Activated naive CD4-positive, alpha-beta T cell treated with anti-CD3 and anti-CD28 coated beads, Interleukin-2, amount 50 U/mL, for 24 hours (primary cell): ENCODE results near the gene SEC22C.

Experiments
- H3K27ac Mint-ChIP-seq: one replicate; pipeline ENCODE4 v1.8.0; 2021; ENCODE audit warnings: mild to moderate bottlenecking, mixed read lengths
- H3K27me3 Mint-ChIP-seq: one replicate; pipeline ENCODE4 v1.8.0; 2021; ENCODE audit warnings: mixed read lengths
- H3K36me3 Mint-ChIP-seq: one replicate; pipeline ENCODE4 v1.8.0; 2021; ENCODE audit warnings: mixed read lengths
- H3K4me1 Mint-ChIP-seq: one replicate; pipeline ENCODE4 v1.8.0; 2021; ENCODE audit warnings: mixed read lengths
- H3K4me3 Mint-ChIP-seq: one replicate; pipeline ENCODE4 v1.8.0; 2021; ENCODE audit warnings: mild to moderate bottlenecking, mixed read lengths
- H3K9me3 Mint-ChIP-seq: one replicate; pipeline ENCODE4 v1.8.0; 2021; ENCODE audit warnings: mixed read lengths

SEC22C gene

GRCh38 chr3:42515391-42515916 is 66.3 kb downstream of the SEC22C start:
- H3K9me3 Mint-ChIP-seq = no peaks in the 10 kb centered on the region
- H3K4me3 Mint-ChIP-seq = no peak overlapping the region
- H3K27ac Mint-ChIP-seq = no peak overlapping the region
- H3K27me3 Mint-ChIP-seq = no peaks in the 10 kb centered on the region
- H3K4me1 Mint-ChIP-seq = peaks cover 49% of the 10 kb centered on the region
- peaks cover 11% of the 10 kb centered on the region for H3K36me3 Mint-ChIP-seq

- Mint-ChIP-seq H3K27ac (peak overlapping the region; percentile 15), H3K9me3 (no peaks in the 10 kb centered on the region), H3K4me1 (peaks cover 49% of the 10 kb centered on the region), H3K27me3 (no peaks in the 10 kb centered on the region), H3K4me3 (no peak overlapping the region), H3K36me3 (peaks cover 12% of the 10 kb centered on the region)
Observed at GRCh38 chr3:42514876-42515275, 66.9 kb downstream of the SEC22C start.

GRCh38 chr3:42513521-42513920 is 68.2 kb downstream of the SEC22C start:
- H3K27ac Mint-ChIP-seq = peak overlapping the region; percentile 23
- no peak overlapping the region for H3K4me3 Mint-ChIP-seq
- no peaks in the 10 kb centered on the region for H3K27me3 Mint-ChIP-seq
- peaks cover 49% of the 10 kb centered on the region for H3K4me1 Mint-ChIP-seq
- no peaks in the 10 kb centered on the region for H3K9me3 Mint-ChIP-seq
- peaks cover 9% of the 10 kb centered on the region for H3K36me3 Mint-ChIP-seq

- H3K4me3 Mint-ChIP-seq = no peak overlapping the region
- H3K27ac Mint-ChIP-seq = no peak overlapping the region
- no peaks in the 10 kb centered on the region for H3K9me3 Mint-ChIP-seq
- H3K4me1 Mint-ChIP-seq = peaks cover 49% of the 10 kb centered on the region
- H3K36me3 Mint-ChIP-seq = peaks cover 9% of the 10 kb centered on the region
- H3K27me3 Mint-ChIP-seq = no peaks in the 10 kb centered on the region
Observed at GRCh38 chr3:42513121-42513520, 68.6 kb downstream of the SEC22C start.

GRCh38 chr3:42511736-42512135 is 70.0 kb downstream of the SEC22C start:
- Mint-ChIP-seq H3K36me3 (peaks cover 9% of the 10 kb centered on the region), H3K27ac (peak overlapping the region; percentile 66), H3K27me3 (no peaks in the 10 kb centered on the region), H3K4me3 (no peak overlapping the region), H3K9me3 (no peaks in the 10 kb centered on the region), H3K4me1 (peaks cover 63% of the 10 kb centered on the region)

GRCh38 chr3:42511201-42511600 is 70.6 kb downstream of the SEC22C start:
- H3K27ac Mint-ChIP-seq = peak overlapping the region; percentile 66
- peaks cover 68% of the 10 kb centered on the region for H3K4me1 Mint-ChIP-seq
- H3K36me3 Mint-ChIP-seq = peaks cover 9% of the 10 kb centered on the region
- no peaks in the 10 kb centered on the region for H3K27me3 Mint-ChIP-seq
- no peak overlapping the region for H3K4me3 Mint-ChIP-seq
- no peaks in the 10 kb centered on the region for H3K9me3 Mint-ChIP-seq

GRCh38 chr3:42510325-42510724 is 71.4 kb downstream of the SEC22C start:
- no peak overlapping the region for H3K4me3 Mint-ChIP-seq
- peak overlapping the region; percentile 79 for H3K27ac Mint-ChIP-seq
- no peaks in the 10 kb centered on the region for H3K9me3 Mint-ChIP-seq
- no peaks in the 10 kb centered on the region for H3K27me3 Mint-ChIP-seq
- H3K4me1 Mint-ChIP-seq = peaks cover 70% of the 10 kb centered on the region
- peaks cover 9% of the 10 kb centered on the region for H3K36me3 Mint-ChIP-seq

DNA sequence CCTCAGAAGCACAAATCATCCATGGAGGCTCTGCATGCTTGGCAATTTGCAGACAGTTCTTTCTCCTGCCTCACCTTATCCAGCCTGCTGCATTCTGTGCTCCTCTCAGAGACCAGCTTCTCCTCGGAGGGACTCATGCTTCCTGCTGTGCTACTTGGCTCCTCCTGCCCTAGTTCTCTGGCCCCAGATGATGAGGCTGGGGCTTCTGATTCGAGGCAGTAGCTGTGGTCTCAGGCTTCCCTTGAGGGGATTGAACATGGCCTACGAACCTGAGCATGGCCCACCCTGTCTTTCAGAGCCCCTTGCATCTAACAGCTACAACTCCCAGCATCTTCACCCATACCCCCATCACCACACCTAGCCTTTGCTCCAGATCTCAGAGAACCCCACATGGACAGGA is 72.7 kb downstream of the SEC22C start:
- H3K36me3 Mint-ChIP-seq = peaks cover 5% of the 10 kb centered on the region
- H3K9me3 Mint-ChIP-seq = no peaks in the 10 kb centered on the region
- H3K4me3 Mint-ChIP-seq = no peak overlapping the region
- H3K27ac Mint-ChIP-seq = no peak overlapping the region
- H3K4me1 Mint-ChIP-seq = peaks cover 70% of the 10 kb centered on the region
- H3K27me3 Mint-ChIP-seq = no peaks in the 10 kb centered on the region

- peak overlapping the region; percentile 90 for H3K27ac Mint-ChIP-seq
- H3K4me3 Mint-ChIP-seq = no peak overlapping the region
- H3K4me1 Mint-ChIP-seq = peaks cover 74% of the 10 kb centered on the region
- peaks cover 4% of the 10 kb centered on the region for H3K36me3 Mint-ChIP-seq
- no peaks in the 10 kb centered on the region for H3K9me3 Mint-ChIP-seq
- no peaks in the 10 kb centered on the region for H3K27me3 Mint-ChIP-seq
Observed at GRCh38 chr3:42508562-42508961, 73.2 kb downstream of the SEC22C start.

DNA sequence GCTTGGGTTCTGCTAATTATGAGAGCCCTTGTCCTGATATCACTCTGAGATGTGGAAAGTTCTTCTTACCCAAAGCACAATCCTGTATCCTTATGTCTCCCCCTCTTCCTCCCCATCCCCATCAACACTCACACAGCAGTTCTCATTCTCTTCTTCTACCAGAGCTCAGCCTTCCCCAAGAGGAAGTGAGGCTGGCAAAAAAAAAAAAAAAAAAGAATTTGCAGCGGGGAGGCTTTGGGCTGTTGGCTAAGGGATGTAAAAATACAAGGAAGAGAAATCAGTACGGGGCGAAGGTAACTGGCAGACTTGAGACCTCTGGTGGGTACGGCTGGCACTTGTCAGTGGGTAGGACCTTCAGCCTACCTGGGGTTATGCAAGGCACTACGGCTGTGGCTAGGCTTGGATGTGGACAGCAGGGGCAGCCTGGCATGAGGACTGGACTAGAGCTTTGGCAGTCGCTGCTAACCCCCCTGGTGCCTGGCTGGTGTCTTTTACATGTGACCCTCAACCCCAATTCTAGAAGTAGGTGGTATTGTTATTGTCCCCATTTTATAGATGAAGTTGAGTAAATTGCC is 73.9 kb downstream of the SEC22C start:
- Mint-ChIP-seq H3K27me3 (no peaks in the 10 kb centered on the region), H3K36me3 (peaks cover 3% of the 10 kb centered on the region), H3K4me3 (peak overlapping the region; percentile 19), H3K27ac (peak overlapping the region; percentile 27), H3K9me3 (no peaks in the 10 kb centered on the region), H3K4me1 (peaks cover 79% of the 10 kb centered on the region)

GRCh38 chr3:42507252-42507651 is 74.5 kb downstream of the SEC22C start:
- Mint-ChIP-seq H3K4me1 (peaks cover 80% of the 10 kb centered on the region), H3K4me3 (no peak overlapping the region), H3K36me3 (peaks cover 3% of the 10 kb centered on the region), H3K27me3 (no peaks in the 10 kb centered on the region), H3K27ac (peak overlapping the region; percentile 27), H3K9me3 (no peaks in the 10 kb centered on the region)

- Mint-ChIP-seq H3K27me3 (peaks cover under 1% of the 10 kb centered on the region), H3K4me1 (peaks cover 79% of the 10 kb centered on the region), H3K27ac (peak overlapping the region; percentile 86), H3K9me3 (no peaks in the 10 kb centered on the region), H3K36me3 (peaks cover 3% of the 10 kb centered on the region), H3K4me3 (no peak overlapping the region)
Observed at GRCh38 chr3:42505849-42506410, 75.8 kb downstream of the SEC22C start.

- peaks cover 3% of the 10 kb centered on the region for H3K36me3 Mint-ChIP-seq
- peaks cover 6% of the 10 kb centered on the region for H3K27me3 Mint-ChIP-seq
- peaks cover 74% of the 10 kb centered on the region for H3K4me1 Mint-ChIP-seq
- no peaks in the 10 kb centered on the region for H3K9me3 Mint-ChIP-seq
- no peak overlapping the region for H3K27ac Mint-ChIP-seq
- H3K4me3 Mint-ChIP-seq = no peak overlapping the region
Observed at GRCh38 chr3:42505128-42505848, 76.5 kb downstream of the SEC22C start.

DNA sequence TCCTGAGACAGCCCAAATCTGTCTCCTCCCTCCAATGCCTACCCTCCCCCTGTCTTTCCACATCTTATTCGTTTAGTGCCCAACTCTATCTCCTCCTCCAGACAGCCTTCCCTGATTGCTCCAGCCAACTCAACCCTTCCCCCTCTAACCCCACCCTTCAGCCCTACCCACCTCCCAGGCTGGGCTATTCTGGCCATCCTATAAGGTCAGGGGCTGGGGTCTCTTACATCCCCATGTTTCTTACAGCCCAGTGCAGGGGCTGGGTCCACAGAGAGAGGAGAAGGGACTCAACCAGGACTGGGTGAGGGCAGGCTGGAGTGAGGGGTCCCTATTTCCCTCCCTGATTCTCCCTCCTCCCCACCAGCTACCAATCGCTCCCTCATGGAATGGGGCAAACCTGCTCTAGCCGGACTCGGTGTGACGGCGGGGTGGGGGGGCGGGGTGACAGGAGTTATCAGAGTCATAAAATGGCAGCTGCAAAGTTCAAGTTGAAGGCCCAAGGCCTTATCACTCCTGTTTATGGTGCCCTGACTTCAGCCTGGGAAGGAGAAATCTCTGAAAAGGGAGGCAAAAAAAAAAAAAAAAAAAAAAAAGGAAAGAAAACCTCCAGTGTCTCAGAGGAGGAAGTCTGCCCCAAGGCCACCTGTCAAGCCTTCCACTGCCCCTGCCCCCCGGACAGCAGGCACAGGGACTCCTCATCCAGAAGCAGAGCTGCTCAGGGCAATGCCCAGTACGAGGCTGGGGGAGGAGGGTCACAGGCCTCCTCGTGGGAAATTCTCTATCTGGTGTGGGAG is 77.2 kb downstream of the SEC22C start:
- peaks cover 6% of the 10 kb centered on the region for H3K27me3 Mint-ChIP-seq
- no peaks in the 10 kb centered on the region for H3K9me3 Mint-ChIP-seq
- peak overlapping the region; percentile 86 for H3K4me3 Mint-ChIP-seq
- H3K36me3 Mint-ChIP-seq = no peaks in the 10 kb centered on the region
- peak overlapping the region; percentile 32 for H3K27ac Mint-ChIP-seq
- peaks cover 66% of the 10 kb centered on the region for H3K4me1 Mint-ChIP-seq

GRCh38 chr3:42503957-42504333 is 77.8 kb downstream of the SEC22C start:
- H3K9me3 Mint-ChIP-seq = no peaks in the 10 kb centered on the region
- H3K4me1 Mint-ChIP-seq = peaks cover 60% of the 10 kb centered on the region
- peaks cover 6% of the 10 kb centered on the region for H3K27me3 Mint-ChIP-seq
- peak overlapping the region; percentile 77 for H3K27ac Mint-ChIP-seq
- peak overlapping the region; percentile 86 for H3K4me3 Mint-ChIP-seq
- no peaks in the 10 kb centered on the region for H3K36me3 Mint-ChIP-seq
